GM12878 (cell line): Measurements from ENCODE around the gene OSBPL10. TPM values are rescaled to one million over a fixed set of nuclear protein-coding genes. Genes with fewer than 3 reads are reported as not detected.

Experiments used
- ATAC-seq: fragments of 200-7000 bp; cut with Tn5 transposase; 3 replicates; pipeline ENCODE4 v1.9.1; 2020; ENCODE audit warnings: mild to moderate bottlenecking, moderate library complexity
- BruUV-seq: library from RNA; stranded (reverse); fragments of 400-500 nt; replicated peaks from 2 replicates; lab custom pipeline; 2021; lab: Mats Ljungman, UMichigan
- CTCF ChIA-PET: fragments of 300-600 bp; sonication (Branson Sonifier 250); formaldehyde crosslinking; extraction: SDS; loops from one replicate; lab custom pipeline; 2021; ENCODE audit warnings: inconsistent platforms; lab: Yijun Ruan, JAX
- POLR2A ChIA-PET: fragments of 350-600 bp; formaldehyde crosslinking; extraction: SDS; loops from one replicate; lab custom pipeline; 2021; ENCODE audit warnings: inconsistent platforms; lab: Charles Lee
- RAD21 ChIA-PET: fragments of 300-600 bp; sonication (Branson Sonifier 250); formaldehyde crosslinking; loops from one replicate; lab custom pipeline; 2023; ENCODE audit warnings: antibody characterized with exemption; ENCODE audit not compliant: unreplicated experiment; lab: Charles Lee
- SMC1A ChIA-PET: fragments of 300-600 bp; sonication (Branson Sonifier 250); formaldehyde crosslinking; loops from one replicate; lab custom pipeline; 2023; ENCODE audit not compliant: unreplicated experiment, uncharacterized antibody; lab: Charles Lee
- DNase-seq: peaks from one replicate; pipeline ENCODE4 v3.0.0-alpha.2; 2011; ENCODE audit warnings: low read depth, low spot score
- FAIRE-seq: peaks from 3 replicates; lab custom pipeline; 2011; peaks lifted over from hg19 to GRCh38; lab: Jason Lieb, UNC
- H2AFZ ChIP-seq: 2 replicates; pipeline ENCODE4 v1.6.0; 2011; ENCODE audit warnings: low read depth, low read length, control low read depth; ENCODE audit not compliant: control insufficient read depth
- H3K27ac ChIP-seq: 2 replicates; pipeline ENCODE4 v1.5.1; 2011; ENCODE audit warnings: control low read depth; ENCODE audit not compliant: control insufficient read depth, insufficient read depth
- H3K27me3 ChIP-seq, 2 experiments: replicated peaks in 1 of 2; 2 replicates each; pipeline versions ENCODE4 v1.6.0 to v1.6.1; 2011; ENCODE audit warnings: low read length in 1 of 2; ENCODE audit not compliant: control insufficient read depth in 2 of 2, insufficient read depth in 2 of 2
- H3K36me3 ChIP-seq, 2 experiments: 2 replicates each; pipeline ENCODE4 v1.5.1; 2011; ENCODE audit warnings: low read length in 1 of 2; ENCODE audit not compliant: control insufficient read depth in 2 of 2, insufficient read depth in 2 of 2
- H3K4me1 ChIP-seq: 2 replicates; pipeline ENCODE4 v1.6.1; 2011; ENCODE audit warnings: mild to moderate bottlenecking, low read length, moderate library complexity, mixed read lengths; ENCODE audit not compliant: control insufficient read depth, insufficient read depth
- H3K4me2 ChIP-seq: 2 replicates; pipeline ENCODE4 v1.6.0; 2011; ENCODE audit warnings: control low read depth; ENCODE audit not compliant: control insufficient read depth, insufficient read depth
- H3K4me3 ChIP-seq: fragments of 200-600 bp; sonication (generic); 2 replicates; pipeline ENCODE4 v1.5.1; 2016
- H3K79me2 ChIP-seq: 2 replicates; pipeline ENCODE4 v1.6.0; 2011; ENCODE audit warnings: low read length; ENCODE audit not compliant: control insufficient read depth, insufficient read depth
- H3K9ac ChIP-seq: 2 replicates; pipeline ENCODE4 v1.8.0; 2011; ENCODE audit warnings: low read length, control low read depth, mixed read lengths; ENCODE audit not compliant: control insufficient read depth, insufficient read depth
- H3K9me3 ChIP-seq: replicated peaks from 3 replicates; pipeline ENCODE4 v1.5.1; 2011; ENCODE audit warnings: mild to moderate bottlenecking, low read length; ENCODE audit not compliant: control insufficient read depth, insufficient read depth
- H4K20me1 ChIP-seq: 2 replicates; pipeline ENCODE4 v1.6.0; 2011; ENCODE audit not compliant: control insufficient read depth, insufficient read depth
- CBX3 ChIP-seq: fragments of 200-600 bp; sonication (generic); IDR thresholded peaks from 2 replicates; pipeline ENCODE4 v1.6.1; 2016; ENCODE audit warnings: low read depth, borderline replicate concordance
- E2F8 ChIP-seq: fragments of 450-650 bp; IDR thresholded peaks from 2 replicates; pipeline ENCODE4 v1.6.1; 2018; ENCODE audit warnings: mild to moderate bottlenecking, low read depth, moderate library complexity; ENCODE audit not compliant: partially characterized antibody
- IRF4 ChIP-seq: IDR thresholded peaks from 2 replicates; pipeline ENCODE4 v1.6.1; 2011; ENCODE audit warnings: low read depth, low read length
- NFXL1 ChIP-seq: fragments of 450-650 bp; IDR thresholded peaks from 2 replicates; pipeline ENCODE4 v1.6.1; 2017; ENCODE audit warnings: antibody characterized with exemption, mild to moderate bottlenecking, borderline replicate concordance
- NFYB ChIP-seq: IDR thresholded peaks from 2 replicates; pipeline ENCODE4 v1.6.1; 2011; ENCODE audit warnings: low read depth, mild to moderate bottlenecking, low read length, improper control_type of control experiment, moderate library complexity; ENCODE audit not compliant: insufficient read depth
- NR2C1 ChIP-seq: fragments of 450-650 bp; IDR thresholded peaks from 2 replicates; pipeline ENCODE4 v1.6.1; 2017; ENCODE audit warnings: antibody characterized with exemption, mild to moderate bottlenecking, moderate library complexity
- PML ChIP-seq: IDR thresholded peaks from 2 replicates; pipeline ENCODE4 v1.6.1; 2012; ENCODE audit warnings: low read length, inconsistent platforms
- RAD21 ChIP-seq: IDR thresholded peaks from 2 replicates; pipeline ENCODE4 v1.6.1; 2011; ENCODE audit warnings: mild to moderate bottlenecking, low read depth, low read length, moderate library complexity; ENCODE audit not compliant: insufficient read depth
- SMAD5 ChIP-seq: IDR thresholded peaks from 2 replicates; pipeline ENCODE4 v1.6.1; 2016; ENCODE audit warnings: antibody characterized with exemption, low read depth
- SPI1 ChIP-seq: IDR thresholded peaks from 2 replicates; pipeline ENCODE4 v1.6.1; 2011; ENCODE audit warnings: low read depth, mild to moderate bottlenecking, low read length, moderate library complexity, borderline replicate concordance; ENCODE audit not compliant: insufficient read depth
- SUPT20H ChIP-seq: IDR thresholded peaks from 2 replicates; pipeline ENCODE4 v1.6.1; 2011; ENCODE audit warnings: low read depth, mild to moderate bottlenecking, low read length, moderate library complexity, borderline replicate concordance; ENCODE audit not compliant: control insufficient read depth
- TCF12 ChIP-seq: IDR thresholded peaks from 2 replicates; pipeline ENCODE4 v1.6.1; 2011; ENCODE audit warnings: low read depth, mild to moderate bottlenecking, low read length
- ZBED1 ChIP-seq: IDR thresholded peaks from 2 replicates; pipeline ENCODE4 v1.6.1; 2016; ENCODE audit warnings: borderline replicate concordance
- ZBTB4 ChIP-seq: fragments of 450-650 bp; formaldehyde crosslinking; IDR thresholded peaks from 2 replicates; pipeline ENCODE4 v1.4.0; 2022; ENCODE audit warnings: mild to moderate bottlenecking, moderate library complexity
- WGBS: methylation state at CpG from one replicate; pipeline ENCODE4 v1.1.6; 2016; ENCODE audit warnings: low lambda C conversion rate; ENCODE audit not compliant: insufficient replicate concordance, insufficient coverage; ENCODE audit errors: missing lambda C conversion rate; 5-methylcytosine and 5-hydroxymethylcytosine counted together
- in situ Hi-C: fragments of 300-500 bp; cut with MboI; formaldehyde crosslinking; loops from 9 replicates; pipeline ENCODE4 v1.14.3; 2018; ENCODE audit warnings: mixed read lengths
- intact Hi-C: fragments of 100-400 bp; cut with micrococcal nuclease; formaldehyde crosslinking; loops from one replicate; pipeline ENCODE4 v1.14.2; 2022; ENCODE audit not compliant: unreplicated experiment
- polyA plus RNA-seq, 11 experiments: library from polyadenylated mRNA; depleted of rRNA in 4 of 11; unstranded in 6 of 11; stranded (reverse) in 5 of 11; fragments of >200 nt; fragmentation: Nextera tagmentation in 4 of 11; fragmentation: Illumina TruSeq in 1 of 11; extraction: Ambion mirVana in 4 of 11; extraction: Trizol in 1 of 11; gene quantifications; 1 replicate in 1 of 11; 2 replicates in 10 of 11; pipeline versions ENCODE4 v1.2.1 to v1.2.3, GENCODE V29; 2011 to 2016; ENCODE audit warnings: inconsistent platforms in 2 of 11, missing spikeins in 2 of 11, low read depth in 1 of 11
- total RNA-seq, 4 experiments: library from RNA; depleted of rRNA in 3 of 4; stranded (reverse); fragments of >200 nt in 3 of 4; fragmentation: Illumina TruSeq in 1 of 4; extraction: Trizol in 1 of 4; gene quantifications; 2 replicates each; pipeline versions ENCODE4 v1.2.1 to v1.2.3, GENCODE V29; 2013 to 2021
- TF ChIP-seq, protein P1 (sequence below): fragments of 450-650 bp; IDR thresholded peaks from 2 replicates; pipeline ENCODE4 v1.6.1; 2018; ENCODE audit warnings: borderline replicate concordance, mild to moderate bottlenecking; ENCODE audit not compliant: partially characterized antibody

OSBPL10 gene
- total and polyA plus RNA-seq, 10 of the 15 experiments (the other 5 are each of a cell fraction or from before 2014, with no cell fraction given) = 0.03 to 0.25 (median 0.09) TPM; not detected in 5

GRCh38 chr3:31752305-31753049 lies 228.6 kb downstream of the OSBPL10 start:
- H3K4me1 ChIP-seq = peaks cover 5% of the 10 kb centered on the region
- H2AFZ ChIP-seq = no peak overlapping the region
- ATAC-seq (no peak), FAIRE-seq (no peak), DNase-seq (no peak)
- 64% methylated on average over 7 of the region's 7 CpGs for WGBS
- no peaks in the 10 kb centered on the region for H3K9me3 ChIP-seq
- H4K20me1 ChIP-seq = no peaks in the 10 kb centered on the region
- H3K27ac ChIP-seq = no peak overlapping the region
- H3K4me2 ChIP-seq = no peak overlapping the region
- H3K4me3 ChIP-seq = no peak overlapping the region
- RAD21 ChIA-PET = no interaction called here
- in situ Hi-C loops = no loop called here
- POLR2A ChIA-PET = interaction anchor here (0.6 kb wide), 2 partner anchors 10 to 270 kb away, joined by 3 read pairs; no protein-coding TSS in a partner anchor
- BruUV-seq = no TSS peak
- no peak overlapping the region for H3K9ac ChIP-seq
- CTCF ChIA-PET = interaction anchor here (0.6 kb wide), 1 partner anchor 393 kb away, joined by 3 read pairs; no protein-coding TSS in a partner anchor
- H3K36me3 ChIP-seq = no peaks in the 10 kb centered on the region
- intact Hi-C loops = no loop called here
- no peaks in the 10 kb centered on the region for H3K79me2 ChIP-seq
- no peaks in the 10 kb centered on the region for H3K27me3 ChIP-seq
- SMC1A ChIA-PET = interaction anchor here (0.6 to 1.1 kb wide), 3 partner anchors 11 to 126 kb away, joined by 3 to 4 read pairs (median 4); no protein-coding TSS in a partner anchor
- TF ChIP-seq NFYB (no peak), NFXL1 (no peak), SPI1 (no peak), ZBTB4 (CRISPR knock-in tag) (no peak), RAD21 (no peak), CBX3 (no peak), SMAD5 (no peak), IRF4 (no peak), SUPT20H (no peak), NR2C1 (no peak), E2F8 (no peak), TCF12 (no peak), ZBED1 (no peak), PML (no peak)
- TF ChIP-seq, protein P1, sequence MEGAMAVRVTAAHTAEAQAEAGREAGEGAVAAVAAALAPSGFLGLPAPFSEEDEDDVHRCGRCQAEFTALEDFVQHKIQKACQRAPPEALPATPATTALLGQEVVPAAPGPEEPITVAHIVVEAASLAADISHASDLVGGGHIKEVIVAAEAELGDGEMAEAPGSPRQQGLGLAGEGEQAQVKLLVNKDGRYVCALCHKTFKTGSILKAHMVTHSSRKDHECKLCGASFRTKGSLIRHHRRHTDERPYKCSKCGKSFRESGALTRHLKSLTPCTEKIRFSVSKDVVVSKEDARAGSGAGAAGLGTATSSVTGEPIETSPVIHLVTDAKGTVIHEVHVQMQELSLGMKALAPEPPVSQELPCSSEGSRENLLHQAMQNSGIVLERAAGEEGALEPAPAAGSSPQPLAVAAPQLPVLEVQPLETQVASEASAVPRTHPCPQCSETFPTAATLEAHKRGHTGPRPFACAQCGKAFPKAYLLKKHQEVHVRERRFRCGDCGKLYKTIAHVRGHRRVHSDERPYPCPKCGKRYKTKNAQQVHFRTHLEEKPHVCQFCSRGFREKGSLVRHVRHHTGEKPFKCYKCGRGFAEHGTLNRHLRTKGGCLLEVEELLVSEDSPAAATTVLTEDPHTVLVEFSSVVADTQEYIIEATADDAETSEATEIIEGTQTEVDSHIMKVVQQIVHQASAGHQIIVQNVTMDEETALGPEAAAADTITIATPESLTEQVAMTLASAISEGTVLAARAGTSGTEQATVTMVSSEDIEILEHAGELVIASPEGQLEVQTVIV = no peak
